GM19463 (cell line): ENCODE measurements around the gene SPTLC2.

ENCODE experiments used
- ATAC-seq: cut with Tn5 transposase; IDR thresholded peaks from one replicate; pipeline ENCODE4 v1.9.1; 2021; ENCODE audit warnings: mild to moderate bottlenecking, moderate library complexity; ENCODE audit not compliant: unreplicated experiment

The SPTLC2 gene

GRCh38 chr14:77474479-77475177 is 141.8 kb downstream of the SPTLC2 start:
- no peak for ATAC-seq

GRCh38 chr14:77473921-77474320 is 142.5 kb downstream of the SPTLC2 start:
- ATAC-seq, result no peak

GRCh38 chr14:77470224-77470870 is 146.1 kb downstream of the SPTLC2 start:
- ATAC-seq, result no peak

GRCh38 chr14:77469539-77469938 is 146.9 kb downstream of the SPTLC2 start:
- ATAC-seq, result no peak

- no peak for ATAC-seq
These were observed 147.4 kb downstream of the SPTLC2 start for GRCh38 chr14:77469067-77469505.

- ATAC-seq, result no peak
These were observed 148.6 kb downstream of the SPTLC2 start for GRCh38 chr14:77467801-77468200.

- no peak for ATAC-seq
These were observed 157.2 kb downstream of the SPTLC2 start for GRCh38 chr14:77459072-77459723.

- ATAC-seq, result peak; percentile 9
These were observed 158.0 kb downstream of the SPTLC2 start for GRCh38 chr14:77458249-77458950.

GRCh38 chr14:77457522-77458248 is 158.8 kb downstream of the SPTLC2 start, which contains the start of the genes AHSA1 and VIPAS39:
AHSA1 (plus strand) TSS chr14:77458093; CDS start chr14:77458190, 97 bp downstream.
VIPAS39 (minus strand) TSS chr14:77457601; CDS start chr14:77454102, 3,499 bp downstream.
- peak; percentile 87 for ATAC-seq

- ATAC-seq, result no peak
These were observed 159.3 kb downstream of the SPTLC2 start for GRCh38 chr14:77457115-77457521.
